GM23338 (cell line): ENCODE results near the gene RAX2.

Experiments
- CTCF ChIP-seq, 2 experiments: fragments of 200-600 bp in 1 of 2; sonication (generic) in 1 of 2; conservative IDR thresholded peaks; 2 replicates each; pipeline versions ENCODE4 v1.5.1 to v1.6.1; 2016 to 2017; ENCODE audit warnings: antibody characterized with exemption in 2 of 2, low read depth in 2 of 2, mild to moderate bottlenecking in 2 of 2, moderate library complexity in 1 of 2
- EZH2 ChIP-seq: fragments of 200-600 bp; sonication (generic); IDR thresholded peaks from one replicate; pipeline ENCODE4 v1.8.0; 2017; ENCODE audit warnings: antibody characterized with exemption, mild to moderate bottlenecking, low read depth; ENCODE audit not compliant: unreplicated experiment
- STAT1 ChIP-seq: IDR thresholded peaks from one replicate; pipeline ENCODE4 v1.6.1; 2016; ENCODE audit warnings: antibody characterized with exemption; ENCODE audit not compliant: unreplicated experiment
- ZNF114 ChIP-seq: fragments of 250-450 bp; sonication (Bioruptor Pico); IDR thresholded peaks from 2 replicates; pipeline ENCODE4 v1.5.0; 2020; ENCODE audit warnings: mild to moderate bottlenecking, moderate library complexity
- ZNF331 ChIP-seq: fragments of 250-450 bp; sonication (Bioruptor Pico); IDR thresholded peaks from 2 replicates; pipeline ENCODE4 v1.5.0; 2020; ENCODE audit warnings: low read depth, mild to moderate bottlenecking, moderate library complexity

- TF ChIP-seq ZNF114 (CRISPR knock-in tag) (no peak), CTCF (conservative IDR thresholded peaks at IDR 0.05; ENCODE audit: low read depth in 2 of 2) (no peak), STAT1 (no peak), EZH2 (no peak), ZNF331 (CRISPR knock-in tag) (no peak)
Measured at GRCh38 chr19:3746371-3747056, 25.5 kb downstream of the RAX2 start.
